Endothelial cell (in vitro differentiated cells): ENCODE measurements around the gene VPS36. TPM values are rescaled to one million over a fixed set of nuclear protein-coding genes. Genes with fewer than 3 reads are reported as not detected.

Experiments
- DNase-seq: peaks from one replicate; pipeline ENCODE4 v3.0.0; 2021; ENCODE audit warnings: low spot score
- H3K27ac Mint-ChIP-seq: one replicate; pipeline ENCODE4 v1.8.0; 2021; ENCODE audit warnings: mixed read lengths, inconsistent platforms; ENCODE audit not compliant: unreplicated experiment
- H3K27me3 Mint-ChIP-seq: one replicate; pipeline ENCODE4 v1.8.0; 2021; ENCODE audit warnings: mild to moderate bottlenecking, moderate library complexity, mixed read lengths, inconsistent platforms; ENCODE audit not compliant: unreplicated experiment
- H3K36me3 Mint-ChIP-seq: one replicate; pipeline ENCODE4 v1.8.0; 2021; ENCODE audit warnings: mild to moderate bottlenecking, low read depth, mixed read lengths, inconsistent platforms; ENCODE audit not compliant: unreplicated experiment
- H3K4me1 Mint-ChIP-seq: one replicate; pipeline ENCODE4 v1.8.0; 2021; ENCODE audit warnings: mild to moderate bottlenecking, mixed read lengths, inconsistent platforms; ENCODE audit not compliant: unreplicated experiment
- H3K4me3 Mint-ChIP-seq: one replicate; pipeline ENCODE4 v1.8.0; 2021; ENCODE audit warnings: mild to moderate bottlenecking, mixed read lengths, inconsistent platforms; ENCODE audit not compliant: unreplicated experiment
- H3K9me3 Mint-ChIP-seq: one replicate; pipeline ENCODE4 v1.8.0; 2021; ENCODE audit warnings: mixed read lengths, inconsistent platforms; ENCODE audit not compliant: unreplicated experiment
- total RNA-seq: library from RNA; stranded (reverse); fragmentation: NEBNext Ultra II Directional; extraction: Animal tissue kit (Norgen Biotek cat#: 25700); gene quantifications from one replicate; pipeline ENCODE4 v1.2.1, GENCODE V29; 2021; ENCODE audit not compliant: unreplicated experiment
- TF ChIP-seq, protein P1 (sequence below): fragments of 200-600 bp; sonication (generic); IDR thresholded peaks from one replicate; pipeline ENCODE4 v1.5.0; 2021; ENCODE audit warnings: antibody characterized with exemption; ENCODE audit not compliant: unreplicated experiment

Gene VPS36
- total RNA-seq, 1 donor from 2014 or later: 51.6 TPM

DNA sequence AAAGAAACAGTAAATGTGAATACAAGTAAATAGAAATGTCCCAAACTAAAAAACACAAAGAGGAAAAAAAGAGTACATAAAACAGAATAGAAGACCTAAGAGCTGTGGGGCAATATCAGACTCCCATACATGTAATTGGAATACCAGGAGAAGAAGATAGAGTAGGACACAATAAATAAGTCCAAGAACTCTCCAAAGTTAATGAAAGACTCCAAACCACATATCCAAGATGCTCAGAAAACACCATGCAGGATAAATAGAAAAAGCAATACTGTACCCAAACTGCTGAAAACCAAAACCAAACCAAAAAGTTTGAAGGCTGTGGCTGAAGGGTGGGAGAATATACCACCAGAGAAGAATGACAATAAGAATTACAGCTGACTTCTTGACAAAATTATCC, 62.7 kb downstream of the VPS36 start:
- Mint-ChIP-seq H3K36me3 (peaks cover 53% of the 10 kb centered on the region), H3K27ac (no peak overlapping the region), H3K9me3 (no peaks in the 10 kb centered on the region), H3K4me3 (peak overlapping the region; percentile 49), H3K27me3 (peaks cover 9% of the 10 kb centered on the region), H3K4me1 (peaks cover 70% of the 10 kb centered on the region)
- TF ChIP-seq, protein P1, sequence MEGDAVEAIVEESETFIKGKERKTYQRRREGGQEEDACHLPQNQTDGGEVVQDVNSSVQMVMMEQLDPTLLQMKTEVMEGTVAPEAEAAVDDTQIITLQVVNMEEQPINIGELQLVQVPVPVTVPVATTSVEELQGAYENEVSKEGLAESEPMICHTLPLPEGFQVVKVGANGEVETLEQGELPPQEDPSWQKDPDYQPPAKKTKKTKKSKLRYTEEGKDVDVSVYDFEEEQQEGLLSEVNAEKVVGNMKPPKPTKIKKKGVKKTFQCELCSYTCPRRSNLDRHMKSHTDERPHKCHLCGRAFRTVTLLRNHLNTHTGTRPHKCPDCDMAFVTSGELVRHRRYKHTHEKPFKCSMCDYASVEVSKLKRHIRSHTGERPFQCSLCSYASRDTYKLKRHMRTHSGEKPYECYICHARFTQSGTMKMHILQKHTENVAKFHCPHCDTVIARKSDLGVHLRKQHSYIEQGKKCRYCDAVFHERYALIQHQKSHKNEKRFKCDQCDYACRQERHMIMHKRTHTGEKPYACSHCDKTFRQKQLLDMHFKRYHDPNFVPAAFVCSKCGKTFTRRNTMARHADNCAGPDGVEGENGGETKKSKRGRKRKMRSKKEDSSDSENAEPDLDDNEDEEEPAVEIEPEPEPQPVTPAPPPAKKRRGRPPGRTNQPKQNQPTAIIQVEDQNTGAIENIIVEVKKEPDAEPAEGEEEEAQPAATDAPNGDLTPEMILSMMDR: no peak
- no peak for DNase-seq

DNA sequence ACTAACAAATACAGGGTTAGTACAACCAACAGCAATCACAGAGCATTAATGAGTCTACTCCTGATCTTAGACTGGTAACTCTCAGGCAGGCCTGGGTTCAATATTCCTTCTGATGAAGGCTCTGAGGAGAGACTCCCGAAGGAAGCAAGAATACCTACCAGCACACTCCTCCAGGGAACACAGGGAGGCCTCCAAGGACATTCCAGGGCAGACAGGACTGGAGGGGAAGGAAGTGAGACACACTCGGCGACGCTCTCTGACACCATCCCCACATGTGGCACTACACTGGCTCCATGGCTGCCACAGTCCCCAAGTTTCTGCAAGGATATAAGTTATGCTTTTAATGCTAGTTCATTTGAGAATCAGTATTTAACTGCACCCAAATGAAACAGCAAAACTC, 64.6 kb downstream of the VPS36 start:
- TF ChIP-seq, protein P1: no peak
- H3K9me3 Mint-ChIP-seq: no peaks in the 10 kb centered on the region
- no peak overlapping the region for H3K4me3 Mint-ChIP-seq
- H3K27me3 Mint-ChIP-seq: peaks cover 9% of the 10 kb centered on the region
- DNase-seq: no peak
- H3K4me1 Mint-ChIP-seq: peaks cover 59% of the 10 kb centered on the region
- H3K27ac Mint-ChIP-seq: no peak overlapping the region
- peaks cover 41% of the 10 kb centered on the region for H3K36me3 Mint-ChIP-seq

DNA sequence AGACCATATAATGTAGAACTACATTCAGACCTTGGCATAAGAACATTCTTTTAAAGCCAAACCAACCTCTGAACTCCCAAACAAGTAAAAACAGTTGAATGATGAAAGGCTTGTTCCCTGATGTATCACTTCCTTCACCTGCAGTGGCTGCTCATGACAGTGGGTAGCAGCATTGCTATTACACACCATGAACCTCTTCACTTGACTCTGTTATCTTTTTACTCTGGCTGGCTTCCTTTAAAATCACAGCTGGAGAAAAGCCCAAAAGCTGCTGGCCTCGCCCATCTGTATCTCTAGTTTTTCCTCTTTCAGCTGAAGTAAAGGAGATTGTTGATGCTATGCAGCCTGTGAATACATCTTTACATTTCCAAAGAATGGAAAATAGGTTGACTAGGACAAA, 67.1 kb downstream of the VPS36 start:
- DNase-seq: no peak
- TF ChIP-seq, protein P1: no peak
- H3K9me3 Mint-ChIP-seq: no peaks in the 10 kb centered on the region

DNA sequence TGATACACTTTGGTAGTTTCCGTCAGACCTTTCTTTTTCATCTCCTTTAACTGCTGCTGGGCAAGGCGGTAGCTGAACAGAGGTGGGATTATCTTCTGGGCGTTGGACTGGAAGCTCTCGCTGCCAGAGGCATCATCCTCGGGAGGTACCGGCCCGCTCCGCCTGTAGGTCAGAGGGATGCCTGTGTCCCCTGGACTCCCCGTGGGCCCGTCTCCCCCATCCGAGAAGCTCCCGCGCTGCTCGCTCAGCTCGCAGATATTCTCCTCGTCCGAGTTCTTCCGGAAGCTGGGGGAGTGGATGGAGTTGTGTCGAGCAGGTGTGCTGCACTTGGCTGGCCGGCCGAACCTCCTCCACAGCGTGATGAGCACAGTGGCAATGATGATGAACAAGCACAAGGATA, 72.1 kb downstream of the VPS36 start:
- no peak for DNase-seq
- peaks cover 36% of the 10 kb centered on the region for H3K36me3 Mint-ChIP-seq
- no peaks in the 10 kb centered on the region for H3K9me3 Mint-ChIP-seq
- H3K27ac Mint-ChIP-seq: peak overlapping the region; percentile 67
- TF ChIP-seq, protein P1: no peak
- peaks cover 7% of the 10 kb centered on the region for H3K27me3 Mint-ChIP-seq
- H3K4me1 Mint-ChIP-seq: peaks cover 28% of the 10 kb centered on the region
- H3K4me3 Mint-ChIP-seq: peak overlapping the region; percentile 67

More for the DNA sequence above, 67.1 kb downstream of the VPS36 start:
- Mint-ChIP-seq H3K27ac (no peak overlapping the region), H3K36me3 (peaks cover 44% of the 10 kb centered on the region), H3K4me1 (peaks cover 50% of the 10 kb centered on the region), H3K27me3 (peaks cover 15% of the 10 kb centered on the region), H3K4me3 (peak overlapping the region; percentile 60)

DNA sequence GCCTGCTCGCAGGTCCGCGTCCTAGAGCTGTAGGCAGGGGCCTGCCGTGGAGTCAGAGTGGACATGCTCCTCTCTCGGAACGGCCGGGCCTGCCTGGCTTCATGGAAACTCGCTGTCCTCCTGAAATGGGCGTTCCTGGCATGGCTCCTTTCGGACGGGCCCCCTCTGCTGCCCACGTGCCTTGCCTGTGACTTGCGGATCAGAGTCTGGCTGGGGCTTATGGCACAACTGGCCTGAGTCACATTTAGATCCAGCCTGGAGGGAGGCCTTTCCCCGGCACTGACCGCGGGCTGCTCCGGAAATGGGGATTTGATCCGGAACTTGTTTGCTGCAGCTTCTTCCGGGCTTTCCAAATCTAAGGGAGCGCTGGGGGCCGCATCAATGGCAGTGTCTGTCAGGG, 72.5 kb downstream of the VPS36 start:
- TF ChIP-seq, protein P1: no peak
- Mint-ChIP-seq H3K9me3 (no peaks in the 10 kb centered on the region), H3K27ac (no peak overlapping the region), H3K27me3 (peaks cover 7% of the 10 kb centered on the region), H3K36me3 (peaks cover 32% of the 10 kb centered on the region), H3K4me1 (peaks cover 29% of the 10 kb centered on the region), H3K4me3 (no peak overlapping the region)
- DNase-seq: no peak
